HEK293 (cell line): Measurements from ENCODE around the gene FSTL4.

Experiments
- CTCF ChIA-PET: fragments of 350-600 bp; formaldehyde crosslinking; extraction: SDS; loops from one replicate; lab custom pipeline; 2021; ENCODE audit warnings: antibody characterized with exemption; lab: Yijun Ruan, JAX
- POLR2A ChIA-PET: fragments of 300-600 bp; formaldehyde crosslinking; extraction: SDS; loops from one replicate; lab custom pipeline; 2020; ENCODE audit warnings: antibody characterized with exemption, inconsistent platforms; lab: Yijun Ruan, JAX
- H3K27ac ChIP-seq: fragments of 200-500 bp; sonication (Bioruptor generic); 2 replicates; pipeline ENCODE4 v1.5.1; 2014; ENCODE audit warnings: low read depth, low read length, control low read depth, inconsistent platforms; ENCODE audit errors: extremely low read depth
- H3K36me3 ChIP-seq, 2 experiments: fragments of 200-500 bp in 1 of 2; sonication (Bioruptor generic) in 1 of 2; 1 replicate in 1 of 2; 2 replicates in 1 of 2; pipeline ENCODE4 v1.5.1; 2014 to 2017; ENCODE audit warnings: inconsistent platforms in 2 of 2, low read length in 2 of 2; ENCODE audit not compliant: control insufficient read depth in 2 of 2, insufficient read depth in 1 of 2
- H3K4me1 ChIP-seq: fragments of 200-500 bp; sonication (Bioruptor generic); 2 replicates; pipeline ENCODE4 v1.5.1; 2014; ENCODE audit warnings: mild to moderate bottlenecking, low read length, inconsistent platforms; ENCODE audit not compliant: control insufficient read depth, insufficient read depth
- H3K4me3 ChIP-seq: 2 replicates; pipeline ENCODE4 v1.5.1; 2011; ENCODE audit warnings: low read depth, mild to moderate bottlenecking, control low read depth, low read length, moderate library complexity
- H3K9me3 ChIP-seq: fragments of 200-500 bp; sonication (Bioruptor generic); 2 replicates; pipeline ENCODE4 v1.5.1; 2014; ENCODE audit warnings: low read depth, low read length, inconsistent platforms; ENCODE audit not compliant: control insufficient read depth, insufficient read depth
- BCL11A ChIP-seq: fragments of 450-650 bp; formaldehyde crosslinking; IDR thresholded peaks from 2 replicates; pipeline ENCODE4 v1.5.1; 2016; ENCODE audit warnings: low read depth, missing biosample characterization, missing genetic modification characterization
- HOXA7 ChIP-seq: sonication (generic); formaldehyde crosslinking; IDR thresholded peaks from 2 replicates; pipeline ENCODE4 v1.8.1; 2022; ENCODE audit warnings: missing genetic modification reagents, borderline replicate concordance
- KLF1 ChIP-seq: fragments of 450-650 bp; formaldehyde crosslinking; IDR thresholded peaks from 2 replicates; pipeline ENCODE4 v1.5.1; 2016; ENCODE audit warnings: missing biosample characterization, missing genetic modification characterization
- MEIS1 ChIP-seq: sonication (generic); formaldehyde crosslinking; IDR thresholded peaks from 2 replicates; pipeline ENCODE4 v1.8.1; 2022; ENCODE audit warnings: missing genetic modification reagents, mild to moderate bottlenecking, borderline replicate concordance
- RBAK ChIP-seq: fragments of 450-650 bp; formaldehyde crosslinking; IDR thresholded peaks from 2 replicates; pipeline ENCODE4 v1.5.1; 2016; ENCODE audit warnings: missing biosample characterization, missing genetic modification characterization
- SCRT2 ChIP-seq: fragments of 450-650 bp; formaldehyde crosslinking; IDR thresholded peaks from 2 replicates; pipeline ENCODE4 v1.5.1; 2016; ENCODE audit warnings: missing biosample characterization, missing genetic modification characterization
- ZNF175 ChIP-seq: fragments of 450-650 bp; formaldehyde crosslinking; IDR thresholded peaks from 2 replicates; pipeline ENCODE4 v1.5.1; 2016; ENCODE audit warnings: missing biosample characterization, missing genetic modification characterization
- ZNF211 ChIP-seq: fragments of 450-650 bp; formaldehyde crosslinking; IDR thresholded peaks from 2 replicates; pipeline ENCODE4 v1.5.1; 2016; ENCODE audit warnings: low read depth, missing biosample characterization, missing genetic modification characterization
- ZNF311 ChIP-seq: fragments of 450-650 bp; formaldehyde crosslinking; IDR thresholded peaks from 2 replicates; pipeline ENCODE4 v1.5.1; 2017; ENCODE audit warnings: missing biosample characterization, missing genetic modification characterization, borderline replicate concordance
- ZNF433 ChIP-seq: fragments of 450-650 bp; formaldehyde crosslinking; IDR thresholded peaks from 2 replicates; pipeline ENCODE4 v1.5.1; 2016; ENCODE audit warnings: missing biosample characterization, missing genetic modification characterization, low read depth
- ZNF510 ChIP-seq: fragments of 450-650 bp; formaldehyde crosslinking; IDR thresholded peaks from 2 replicates; pipeline ENCODE4 v1.5.1; 2018; ENCODE audit warnings: mild to moderate bottlenecking, missing genetic modification characterization, missing biosample characterization; ENCODE audit not compliant: insufficient replicate concordance
- ZNF514 ChIP-seq: fragments of 450-650 bp; formaldehyde crosslinking; IDR thresholded peaks from 2 replicates; pipeline ENCODE4 v1.5.1; 2016; ENCODE audit warnings: missing biosample characterization, missing genetic modification characterization
- ZNF521 ChIP-seq: fragments of 450-650 bp; formaldehyde crosslinking; IDR thresholded peaks from 2 replicates; pipeline ENCODE4 v1.5.1; 2017; ENCODE audit warnings: missing biosample characterization, mild to moderate bottlenecking, missing genetic modification characterization
- ZSCAN23 ChIP-seq: fragments of 450-650 bp; formaldehyde crosslinking; IDR thresholded peaks from 2 replicates; pipeline ENCODE4 v1.5.1; 2016; ENCODE audit warnings: missing biosample characterization, missing genetic modification characterization
- TF ChIP-seq, protein P1 (sequence below): fragments of 450-650 bp; formaldehyde crosslinking; IDR thresholded peaks from 2 replicates; pipeline ENCODE4 v1.5.1; 2016; ENCODE audit warnings: missing biosample characterization, missing genetic modification characterization
- TF ChIP-seq, protein P2 (sequence below): fragments of 450-650 bp; formaldehyde crosslinking; IDR thresholded peaks from 2 replicates; pipeline ENCODE4 v1.5.1; 2016; ENCODE audit warnings: missing biosample characterization, missing genetic modification characterization
- TF ChIP-seq, protein P3 (sequence below): fragments of 450-650 bp; formaldehyde crosslinking; IDR thresholded peaks from 2 replicates; pipeline ENCODE4 v1.5.0; 2017; ENCODE audit warnings: missing biosample characterization, missing genetic modification characterization, borderline replicate concordance
- TF ChIP-seq, protein P4 (sequence below): fragments of 450-650 bp; formaldehyde crosslinking; IDR thresholded peaks from 2 replicates; pipeline ENCODE4 v1.5.1; 2016; ENCODE audit warnings: missing biosample characterization, missing genetic modification characterization
- TF ChIP-seq, protein P5 (sequence below): fragments of 450-650 bp; formaldehyde crosslinking; conservative IDR thresholded peaks from 2 replicates; pipeline ENCODE4 v1.5.1; 2016; ENCODE audit warnings: low read depth, missing biosample characterization, missing genetic modification characterization
- TF ChIP-seq, protein P6 (sequence below): fragments of 450-650 bp; formaldehyde crosslinking; IDR thresholded peaks from 2 replicates; pipeline ENCODE4 v1.5.1; 2016; ENCODE audit warnings: missing biosample characterization, missing genetic modification characterization

FSTL4 gene

DNA sequence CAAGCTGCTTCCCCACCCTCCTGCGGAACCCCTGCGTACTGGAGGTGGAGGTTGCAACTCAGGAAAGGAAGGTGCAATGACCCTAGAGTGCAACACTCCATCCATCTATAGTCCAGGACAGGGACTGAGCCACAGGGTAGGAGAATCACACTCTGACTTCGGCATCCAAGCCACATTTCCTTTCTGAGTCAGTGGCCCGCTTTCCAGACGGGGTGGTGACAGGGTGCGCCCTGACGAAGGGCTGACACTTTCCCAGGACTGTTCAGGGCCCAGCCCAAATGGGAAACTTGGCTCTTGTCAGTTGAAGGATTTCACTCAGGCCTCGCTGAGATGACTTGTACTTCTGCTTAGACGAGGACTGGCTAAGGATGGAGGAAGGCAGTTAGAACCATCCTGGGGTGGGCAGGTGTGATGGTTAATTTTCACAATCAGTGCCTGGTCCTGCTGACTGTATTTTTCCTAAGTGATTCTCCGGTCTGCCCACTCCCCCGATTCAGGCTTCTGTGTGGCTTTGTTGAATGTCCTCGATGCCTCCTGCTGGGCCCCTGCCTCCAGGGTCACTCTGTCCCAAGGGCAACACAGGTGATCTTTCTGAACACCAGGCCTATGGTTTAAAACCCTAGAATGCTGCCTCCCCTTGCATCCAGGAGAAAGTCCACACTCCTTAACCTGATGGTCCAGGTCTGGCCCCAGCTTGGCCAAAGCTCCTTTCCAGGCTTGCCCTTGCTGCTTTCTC lies 228.1 kb downstream of the FSTL4 start:
- Histone ChIP-seq H3K4me3 (no peak overlapping the region), H3K4me1 (no peaks in the 10 kb centered on the region), H3K36me3 (no peaks in the 10 kb centered on the region), H3K9me3 (no peaks in the 10 kb centered on the region), H3K27ac (no peak overlapping the region)
- no peak for TF ChIP-seq RBAK
- TF ChIP-seq ZNF175 (tag by site-specific recombination), result no peak
- TF ChIP-seq MEIS1 (CRISPR knock-in tag), result no peak
- no peak for TF ChIP-seq ZNF510 (tag by site-specific recombination)
- TF ChIP-seq ZNF311 (tag by site-specific recombination), result no peak
- TF ChIP-seq HOXA7 (CRISPR knock-in tag), result no peak
- TF ChIP-seq, protein P1, sequence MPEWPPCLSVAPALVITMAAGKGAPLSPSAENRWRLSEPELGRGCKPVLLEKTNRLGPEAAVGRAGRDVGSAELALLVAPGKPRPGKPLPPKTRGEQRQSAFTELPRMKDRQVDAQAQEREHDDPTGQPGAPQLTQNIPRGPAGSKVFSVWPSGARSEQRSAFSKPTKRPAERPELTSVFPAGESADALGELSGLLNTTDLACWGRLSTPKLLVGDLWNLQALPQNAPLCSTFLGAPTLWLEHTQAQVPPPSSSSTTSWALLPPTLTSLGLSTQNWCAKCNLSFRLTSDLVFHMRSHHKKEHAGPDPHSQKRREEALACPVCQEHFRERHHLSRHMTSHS (tag by site-specific recombination), result no peak
- TF ChIP-seq ZSCAN23, result no peak
- TF ChIP-seq, protein P2, sequence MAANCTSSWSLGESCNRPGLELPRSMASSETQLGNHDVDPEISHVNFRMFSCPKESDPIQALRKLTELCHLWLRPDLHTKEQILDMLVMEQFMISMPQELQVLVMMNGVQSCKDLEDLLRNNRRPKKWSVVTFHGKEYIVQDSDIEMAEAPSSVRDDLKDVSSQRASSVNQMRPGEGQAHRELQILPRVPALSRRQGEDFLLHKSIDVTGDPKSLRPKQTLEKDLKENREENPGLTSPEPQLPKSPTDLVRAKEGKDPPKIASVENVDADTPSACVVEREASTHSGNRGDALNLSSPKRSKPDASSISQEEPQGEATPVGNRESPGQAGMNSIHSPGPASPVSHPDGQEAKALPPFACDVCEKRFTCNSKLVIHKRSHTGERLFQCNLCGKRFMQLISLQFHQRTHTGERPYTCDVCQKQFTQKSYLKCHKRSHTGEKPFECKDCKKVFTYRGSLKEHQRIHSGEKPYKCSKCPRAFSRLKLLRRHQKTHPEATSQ (tag by site-specific recombination), result no peak
- TF ChIP-seq, protein P3, sequence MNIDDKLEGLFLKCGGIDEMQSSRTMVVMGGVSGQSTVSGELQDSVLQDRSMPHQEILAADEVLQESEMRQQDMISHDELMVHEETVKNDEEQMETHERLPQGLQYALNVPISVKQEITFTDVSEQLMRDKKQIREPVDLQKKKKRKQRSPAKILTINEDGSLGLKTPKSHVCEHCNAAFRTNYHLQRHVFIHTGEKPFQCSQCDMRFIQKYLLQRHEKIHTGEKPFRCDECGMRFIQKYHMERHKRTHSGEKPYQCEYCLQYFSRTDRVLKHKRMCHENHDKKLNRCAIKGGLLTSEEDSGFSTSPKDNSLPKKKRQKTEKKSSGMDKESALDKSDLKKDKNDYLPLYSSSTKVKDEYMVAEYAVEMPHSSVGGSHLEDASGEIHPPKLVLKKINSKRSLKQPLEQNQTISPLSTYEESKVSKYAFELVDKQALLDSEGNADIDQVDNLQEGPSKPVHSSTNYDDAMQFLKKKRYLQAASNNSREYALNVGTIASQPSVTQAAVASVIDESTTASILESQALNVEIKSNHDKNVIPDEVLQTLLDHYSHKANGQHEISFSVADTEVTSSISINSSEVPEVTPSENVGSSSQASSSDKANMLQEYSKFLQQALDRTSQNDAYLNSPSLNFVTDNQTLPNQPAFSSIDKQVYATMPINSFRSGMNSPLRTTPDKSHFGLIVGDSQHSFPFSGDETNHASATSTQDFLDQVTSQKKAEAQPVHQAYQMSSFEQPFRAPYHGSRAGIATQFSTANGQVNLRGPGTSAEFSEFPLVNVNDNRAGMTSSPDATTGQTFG, result no peak
- no peak for TF ChIP-seq KLF1 (tag by site-specific recombination)
- TF ChIP-seq BCL11A (tag by site-specific recombination), result no peak
- no peak for TF ChIP-seq ZNF433
- ChIA-PET POLR2A (no interaction called here), CTCF (no interaction called here)

DNA sequence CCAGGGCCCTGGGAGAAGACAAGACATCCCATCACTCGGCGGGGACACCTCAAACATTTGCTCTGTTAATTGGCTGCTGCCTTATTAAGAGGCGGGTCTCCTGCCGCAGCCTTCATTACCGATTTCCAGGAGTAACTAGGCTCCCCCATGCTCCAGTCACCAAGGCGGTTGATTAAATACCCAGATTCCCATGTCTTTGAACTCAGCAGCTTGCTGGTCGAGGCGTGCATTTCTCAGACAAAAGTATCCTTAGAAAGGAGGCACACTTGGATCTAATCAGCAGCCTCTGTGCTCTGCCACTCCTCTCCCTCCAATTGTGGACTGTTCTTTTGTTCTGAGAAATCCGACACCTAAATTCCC lies 228.8 kb downstream of the FSTL4 start:
- Histone ChIP-seq H3K4me1 (no peaks in the 10 kb centered on the region), H3K36me3 (no peaks in the 10 kb centered on the region), H3K27ac (no peak overlapping the region), H3K9me3 (no peaks in the 10 kb centered on the region), H3K4me3 (no peak overlapping the region)
- POLR2A ChIA-PET, result no interaction called here
- CTCF ChIA-PET, result no interaction called here
- TF ChIP-seq, protein P4, sequence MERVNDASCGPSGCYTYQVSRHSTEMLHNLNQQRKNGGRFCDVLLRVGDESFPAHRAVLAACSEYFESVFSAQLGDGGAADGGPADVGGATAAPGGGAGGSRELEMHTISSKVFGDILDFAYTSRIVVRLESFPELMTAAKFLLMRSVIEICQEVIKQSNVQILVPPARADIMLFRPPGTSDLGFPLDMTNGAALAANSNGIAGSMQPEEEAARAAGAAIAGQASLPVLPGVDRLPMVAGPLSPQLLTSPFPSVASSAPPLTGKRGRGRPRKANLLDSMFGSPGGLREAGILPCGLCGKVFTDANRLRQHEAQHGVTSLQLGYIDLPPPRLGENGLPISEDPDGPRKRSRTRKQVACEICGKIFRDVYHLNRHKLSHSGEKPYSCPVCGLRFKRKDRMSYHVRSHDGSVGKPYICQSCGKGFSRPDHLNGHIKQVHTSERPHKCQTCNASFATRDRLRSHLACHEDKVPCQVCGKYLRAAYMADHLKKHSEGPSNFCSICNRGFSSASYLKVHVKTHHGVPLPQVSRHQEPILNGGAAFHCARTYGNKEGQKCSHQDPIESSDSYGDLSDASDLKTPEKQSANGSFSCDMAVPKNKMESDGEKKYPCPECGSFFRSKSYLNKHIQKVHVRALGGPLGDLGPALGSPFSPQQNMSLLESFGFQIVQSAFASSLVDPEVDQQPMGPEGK, result no peak
- TF ChIP-seq, protein P5, sequence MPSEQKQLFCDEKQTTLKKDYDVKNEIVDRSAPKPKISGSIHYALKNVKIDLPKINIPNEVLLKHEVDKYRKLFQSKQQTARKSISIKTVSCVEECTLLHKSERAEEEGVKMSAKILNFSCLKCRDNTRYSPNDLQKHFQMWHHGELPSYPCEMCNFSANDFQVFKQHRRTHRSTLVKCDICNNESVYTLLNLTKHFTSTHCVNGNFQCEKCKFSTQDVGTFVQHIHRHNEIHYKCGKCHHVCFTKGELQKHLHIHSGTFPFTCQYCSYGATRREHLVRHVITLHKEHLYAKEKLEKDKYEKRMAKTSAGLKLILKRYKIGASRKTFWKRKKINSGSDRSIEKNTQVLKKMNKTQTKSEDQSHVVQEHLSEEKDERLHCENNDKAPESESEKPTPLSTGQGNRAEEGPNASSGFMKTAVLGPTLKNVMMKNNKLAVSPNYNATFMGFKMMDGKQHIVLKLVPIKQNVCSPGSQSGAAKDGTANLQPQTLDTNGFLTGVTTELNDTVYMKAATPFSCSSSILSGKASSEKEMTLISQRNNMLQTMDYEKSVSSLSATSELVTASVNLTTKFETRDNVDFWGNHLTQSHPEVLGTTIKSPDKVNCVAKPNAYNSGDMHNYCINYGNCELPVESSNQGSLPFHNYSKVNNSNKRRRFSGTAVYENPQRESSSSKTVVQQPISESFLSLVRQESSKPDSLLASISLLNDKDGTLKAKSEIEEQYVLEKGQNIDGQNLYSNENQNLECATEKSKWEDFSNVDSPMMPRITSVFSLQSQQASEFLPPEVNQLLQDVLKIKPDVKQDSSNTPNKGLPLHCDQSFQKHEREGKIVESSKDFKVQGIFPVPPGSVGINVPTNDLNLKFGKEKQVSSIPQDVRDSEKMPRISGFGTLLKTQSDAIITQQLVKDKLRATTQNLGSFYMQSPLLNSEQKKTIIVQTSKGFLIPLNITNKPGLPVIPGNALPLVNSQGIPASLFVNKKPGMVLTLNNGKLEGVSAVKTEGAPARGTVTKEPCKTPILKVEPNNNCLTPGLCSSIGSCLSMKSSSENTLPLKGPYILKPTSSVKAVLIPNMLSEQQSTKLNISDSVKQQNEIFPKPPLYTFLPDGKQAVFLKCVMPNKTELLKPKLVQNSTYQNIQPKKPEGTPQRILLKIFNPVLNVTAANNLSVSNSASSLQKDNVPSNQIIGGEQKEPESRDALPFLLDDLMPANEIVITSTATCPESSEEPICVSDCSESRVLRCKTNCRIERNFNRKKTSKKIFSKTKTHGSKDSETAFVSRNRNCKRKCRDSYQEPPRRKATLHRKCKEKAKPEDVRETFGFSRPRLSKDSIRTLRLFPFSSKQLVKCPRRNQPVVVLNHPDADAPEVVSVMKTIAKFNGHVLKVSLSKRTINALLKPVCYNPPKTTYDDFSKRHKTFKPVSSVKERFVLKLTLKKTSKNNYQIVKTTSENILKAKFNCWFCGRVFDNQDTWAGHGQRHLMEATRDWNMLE, result no peak
- TF ChIP-seq, protein P6, sequence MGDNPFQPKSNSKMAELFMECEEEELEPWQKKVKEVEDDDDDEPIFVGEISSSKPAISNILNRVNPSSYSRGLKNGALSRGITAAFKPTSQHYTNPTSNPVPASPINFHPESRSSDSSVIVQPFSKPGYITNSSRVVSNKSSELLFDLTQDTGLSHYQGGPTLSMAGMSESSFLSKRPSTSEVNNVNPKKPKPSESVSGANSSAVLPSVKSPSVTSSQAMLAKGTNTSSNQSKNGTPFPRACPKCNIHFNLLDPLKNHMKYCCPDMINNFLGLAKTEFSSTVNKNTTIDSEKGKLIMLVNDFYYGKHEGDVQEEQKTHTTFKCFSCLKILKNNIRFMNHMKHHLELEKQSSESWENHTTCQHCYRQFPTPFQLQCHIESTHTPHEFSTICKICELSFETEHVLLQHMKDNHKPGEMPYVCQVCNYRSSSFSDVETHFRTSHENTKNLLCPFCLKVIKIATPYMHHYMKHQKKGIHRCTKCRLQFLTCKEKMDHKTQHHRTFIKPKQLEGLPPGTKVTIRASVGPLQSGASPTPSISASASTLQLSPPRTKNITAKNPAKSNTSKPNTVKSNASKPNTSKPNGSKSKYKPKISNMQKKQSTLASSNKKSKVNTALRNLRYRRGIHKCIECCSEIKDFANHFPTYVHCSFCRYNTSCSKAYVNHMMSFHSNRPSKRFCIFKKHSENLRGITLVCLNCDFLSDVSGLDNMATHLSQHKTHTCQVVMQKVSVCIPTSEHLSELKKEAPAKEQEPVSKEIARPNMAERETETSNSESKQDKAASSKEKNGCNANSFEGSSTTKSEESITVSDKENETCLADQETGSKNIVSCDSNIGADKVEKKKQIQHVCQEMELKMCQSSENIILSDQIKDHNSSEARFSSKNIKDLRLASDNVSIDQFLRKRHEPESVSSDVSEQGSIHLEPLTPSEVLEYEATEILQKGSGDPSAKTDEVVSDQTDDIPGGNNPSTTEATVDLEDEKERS (tag by site-specific recombination), result no peak
- no peak for TF ChIP-seq ZNF211
- no peak for TF ChIP-seq SCRT2 (tag by site-specific recombination)
- no peak for TF ChIP-seq RBAK
- TF ChIP-seq ZNF521 (tag by site-specific recombination), result no peak
- no peak for TF ChIP-seq ZNF514 (tag by site-specific recombination)
